Activated CD4-positive, alpha-beta T cell treated with anti-CD3 and anti-CD28 coated beads, Interleukin-2, Interleukin-6, amounts not matched to agents 100 ng/mL and 50 ng/mL, durations not matched to agents 16 hours and 8 hours (primary cell): ENCODE data around the gene SINHCAF.
"Not testable (repeated sequence)": the region's sequence is repeated elsewhere in the genome, so short reads cannot be mapped to it uniquely, and the experiment has no call there.

Experiments used
- DNase-seq: peaks from one replicate; pipeline ENCODE4 v3.0.0-alpha.2; 2020

SINHCAF gene

GRCh38 chr12:31306866-31307265 is 19.1 kb downstream of the SINHCAF start:
- DNase-seq = no peak

GRCh38 chr12:31303466-31303865 is 22.5 kb downstream of the SINHCAF start:
- no peak for DNase-seq

DNA sequence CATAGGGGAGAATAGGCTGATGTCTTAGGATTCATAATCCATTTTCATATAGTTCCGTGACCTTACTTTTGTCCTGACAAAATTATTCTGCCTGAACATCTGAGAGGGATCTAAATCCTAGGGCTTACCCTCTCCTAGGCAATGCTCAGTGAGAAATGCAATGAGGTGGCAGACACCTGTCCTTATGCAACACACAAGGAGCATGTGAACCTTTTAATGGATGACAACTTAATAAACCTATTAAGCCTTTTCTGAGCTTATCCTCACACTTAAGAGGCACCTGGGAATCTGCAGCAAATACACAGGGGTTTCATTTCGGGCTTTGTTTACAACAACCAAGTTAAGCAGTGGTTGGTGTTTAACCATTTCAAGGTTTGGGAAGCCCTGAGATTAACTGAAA is 24.6 kb downstream of the SINHCAF start:
- DNase-seq = no peak

DNA sequence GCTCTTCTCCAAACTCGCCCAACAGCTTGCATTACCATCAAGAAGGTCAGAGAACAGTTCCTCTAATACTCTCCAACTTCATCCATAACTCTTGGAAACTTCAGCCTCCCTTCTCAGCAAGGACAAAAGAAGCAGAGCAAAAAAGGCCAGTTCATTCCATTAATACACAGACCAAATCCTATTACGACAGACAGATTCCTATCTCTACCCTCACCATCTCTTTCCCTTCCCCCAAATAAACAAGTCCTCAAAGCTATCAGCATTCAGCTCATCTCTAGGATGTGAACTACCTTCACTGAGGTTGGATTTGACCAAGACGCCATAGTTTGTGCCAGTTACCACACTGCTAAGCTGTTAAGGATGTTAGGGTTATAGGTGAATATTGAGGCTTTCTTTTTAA is 25.2 kb downstream of the SINHCAF start:
- DNase-seq = no peak

- DNase-seq = no peak
Observed at GRCh38 chr12:31300341-31300740, 25.6 kb downstream of the SINHCAF start.

DNA sequence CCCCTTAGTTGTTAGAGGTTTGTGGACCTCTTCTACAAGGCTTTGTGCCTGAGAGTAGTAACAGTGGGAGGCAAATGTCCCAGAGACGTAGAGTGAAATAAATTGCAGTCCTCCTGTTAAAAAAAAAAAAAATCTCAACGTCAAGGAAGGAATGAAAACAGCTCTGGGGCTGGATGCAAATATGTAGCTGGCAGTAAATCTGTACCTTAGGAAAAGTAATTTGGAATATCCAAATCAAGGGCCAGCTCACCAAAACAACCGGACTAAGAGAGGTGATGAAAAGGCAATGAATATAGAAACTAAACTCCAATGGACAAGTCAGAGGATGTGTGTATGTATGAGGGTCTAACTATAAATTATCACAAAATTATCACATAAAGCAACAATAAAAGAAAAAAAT is 27.0 kb downstream of the SINHCAF start:
- no peak for DNase-seq

DNA sequence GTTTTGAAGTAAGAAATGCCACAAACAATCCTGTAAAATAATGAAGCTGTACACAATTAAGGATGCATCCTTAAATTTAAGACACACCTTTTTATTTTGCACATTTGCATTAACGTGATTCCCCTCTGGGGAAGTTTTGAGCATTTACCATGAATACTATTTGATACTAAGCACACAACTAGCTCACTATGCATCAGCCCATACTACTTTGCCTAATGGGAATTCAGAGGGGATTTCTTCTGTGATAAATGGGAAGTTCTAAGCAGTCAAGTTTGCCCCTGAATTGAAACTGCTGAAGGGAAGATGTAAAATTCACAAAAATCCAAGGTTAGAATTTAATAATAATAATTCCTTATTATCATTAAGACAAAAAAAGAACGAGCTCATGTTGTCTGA is 27.4 kb downstream of the SINHCAF start:
- no peak for DNase-seq

- DNase-seq = no peak
Observed at GRCh38 chr12:31297572-31298514, 28.1 kb downstream of the SINHCAF start.

DNA sequence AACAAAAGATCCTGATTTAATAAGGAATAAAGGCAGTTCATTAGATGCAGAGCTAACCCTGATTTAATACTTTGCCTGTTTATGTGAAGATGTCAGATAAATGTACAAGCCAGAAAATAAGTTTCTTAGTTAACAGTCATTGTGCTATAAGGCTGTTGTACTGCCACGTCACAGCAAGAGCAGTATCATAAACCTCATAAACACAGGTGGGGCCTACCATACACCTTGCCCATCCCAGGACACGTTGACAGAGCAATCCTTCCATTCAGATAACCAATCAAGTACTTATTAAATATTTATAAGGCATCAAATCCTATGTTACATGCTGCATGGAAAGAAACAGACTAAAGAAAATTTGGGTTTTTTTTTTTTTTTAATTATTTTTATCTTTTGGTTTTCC is 36.5 kb downstream of the SINHCAF start:
- DNase-seq = no peak

- DNase-seq = no peak
Observed at GRCh38 chr12:31288381-31288780, 37.6 kb downstream of the SINHCAF start.

- DNase-seq = no peak
Observed at GRCh38 chr12:31280183-31280582, 45.8 kb downstream of the SINHCAF start.

- DNase-seq = no peak
Observed at GRCh38 chr12:31279390-31279924, 46.5 kb downstream of the SINHCAF start.

DNA sequence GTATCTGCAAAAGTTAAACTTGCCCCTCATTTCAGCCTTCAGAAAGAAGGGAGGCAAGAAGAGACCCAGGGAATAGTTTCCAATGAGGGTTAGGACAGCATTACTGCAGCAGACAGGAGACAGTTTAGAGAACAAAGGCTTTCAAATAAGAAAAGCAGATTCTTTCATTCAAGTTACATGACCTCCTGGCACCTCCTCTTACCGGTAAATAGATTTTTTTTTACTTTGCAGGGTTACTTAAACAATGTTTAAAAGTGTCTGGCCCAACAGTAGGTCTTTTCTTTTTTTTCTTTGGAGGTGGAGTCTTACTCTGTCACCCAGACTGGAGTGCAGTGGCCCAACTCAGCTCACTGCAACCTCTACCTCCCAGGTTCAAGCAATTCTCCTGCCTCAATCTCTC is 47.1 kb downstream of the SINHCAF start:
- no peak for DNase-seq

- DNase-seq = no peak
Observed at GRCh38 chr12:31278424-31278823, 47.5 kb downstream of the SINHCAF start.

DNA sequence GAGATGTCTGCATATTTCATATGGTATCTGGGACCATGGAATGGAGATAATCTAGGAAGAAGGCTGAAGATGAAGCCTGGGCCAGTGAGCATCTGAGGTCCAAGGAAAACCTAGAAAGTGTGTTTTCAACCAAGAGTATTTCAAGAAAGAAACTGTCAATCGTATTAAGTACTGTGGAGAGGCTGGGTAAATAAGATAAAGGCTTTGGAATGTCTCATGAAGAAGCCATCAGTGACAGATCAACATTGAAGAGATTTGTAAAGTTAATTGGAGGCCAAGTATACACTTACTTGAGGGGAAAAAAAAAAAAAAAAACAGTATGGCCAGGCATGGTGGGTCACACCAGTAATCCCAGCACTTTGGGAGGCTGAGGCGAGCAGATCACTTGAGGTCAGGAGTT is 48.9 kb downstream of the SINHCAF start:
- DNase-seq = no peak

- DNase-seq = no peak
Observed at GRCh38 chr12:31275491-31275890, 50.5 kb downstream of the SINHCAF start.

DNA sequence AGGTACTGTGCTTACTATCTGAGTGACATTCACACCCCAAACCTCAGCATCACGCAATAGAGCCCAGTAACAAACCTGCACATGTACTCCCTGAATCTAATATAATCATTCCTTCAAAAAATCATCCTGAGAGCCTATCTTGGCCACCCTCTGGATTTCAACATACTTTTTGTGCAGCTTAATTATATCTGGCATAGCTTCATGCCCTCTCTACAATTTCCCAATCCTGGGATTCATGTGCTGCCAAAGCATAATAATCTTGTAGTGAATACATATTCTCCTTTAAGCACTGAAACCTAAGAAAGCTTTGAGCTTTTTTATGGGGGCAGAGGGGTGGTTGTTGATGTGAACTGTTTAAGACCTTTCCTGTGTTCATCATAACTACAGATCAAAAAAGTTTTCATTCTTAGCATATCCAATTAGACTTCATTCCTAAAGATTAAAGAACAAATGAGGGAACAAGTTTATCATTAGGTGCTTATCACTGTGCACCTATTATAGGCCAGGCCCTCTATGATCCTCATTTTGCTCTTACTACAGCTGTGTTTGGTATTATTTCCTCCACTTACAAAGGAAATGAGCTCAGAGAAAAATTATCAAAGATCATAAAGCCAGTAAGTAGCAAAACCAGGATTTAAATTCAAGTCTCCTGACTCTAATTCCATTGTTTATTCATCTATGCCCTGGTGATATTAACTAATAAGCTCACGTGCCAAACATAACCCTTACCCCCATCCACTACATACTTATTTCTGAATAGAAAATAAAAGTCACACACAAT is 51.2 kb downstream of the SINHCAF start:
- DNase-seq = no peak

- DNase-seq = not testable (repeated sequence)
Observed at GRCh38 chr12:31273794-31274193, 52.2 kb downstream of the SINHCAF start.

DNA sequence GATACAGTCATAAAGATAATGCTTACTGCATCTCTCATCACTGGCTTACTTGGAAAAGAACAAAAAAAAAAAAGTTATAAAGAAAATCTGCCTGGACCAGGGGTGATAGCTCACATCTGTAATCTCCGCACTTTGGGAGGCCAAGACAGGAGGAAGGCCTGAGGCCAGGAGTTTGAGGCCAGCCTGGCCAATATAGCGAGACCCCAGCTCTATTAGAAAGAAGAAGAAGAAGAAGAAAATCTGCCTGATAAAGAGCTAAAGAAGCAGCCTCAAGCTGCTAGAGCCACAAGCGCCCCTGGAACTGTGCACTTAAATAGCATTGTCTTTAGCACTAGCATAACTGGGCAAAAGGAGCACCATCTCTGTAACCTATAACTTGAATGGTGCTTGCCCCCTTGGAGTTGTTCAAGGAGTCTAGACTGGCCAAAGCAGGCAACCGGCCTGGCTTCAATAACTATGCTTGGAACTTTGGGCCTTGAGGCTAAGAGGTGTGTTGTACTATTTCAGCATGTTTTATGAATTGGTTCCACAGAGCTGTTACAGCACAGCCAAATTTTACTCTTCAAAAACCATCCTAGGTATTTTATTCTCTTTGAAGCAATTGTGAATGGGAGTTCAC is 53.2 kb downstream of the SINHCAF start:
- no peak for DNase-seq

GRCh38 chr12:31267966-31268365 is 58.0 kb downstream of the SINHCAF start:
- no peak for DNase-seq

DNA sequence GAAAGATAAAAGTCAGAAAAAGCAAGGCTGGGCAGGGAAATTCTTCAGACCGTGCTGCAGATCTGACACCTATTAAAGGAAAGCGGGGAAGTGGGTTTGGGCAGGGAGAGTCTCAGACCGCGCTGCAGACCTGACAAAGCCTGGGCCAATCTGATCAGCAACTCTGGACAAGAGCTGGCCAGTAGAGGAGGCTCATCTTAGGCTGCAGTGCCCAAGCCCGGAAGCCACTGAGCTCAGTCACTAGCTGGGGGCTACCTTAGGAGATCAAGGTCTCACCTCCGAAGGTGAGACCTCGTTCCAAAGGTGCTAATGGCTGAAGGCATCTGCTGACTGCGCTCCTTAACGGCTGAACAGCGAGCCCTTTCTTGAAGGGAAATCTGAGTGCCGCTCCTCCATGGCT is 60.2 kb downstream of the SINHCAF start:
- no peak for DNase-seq

DNA sequence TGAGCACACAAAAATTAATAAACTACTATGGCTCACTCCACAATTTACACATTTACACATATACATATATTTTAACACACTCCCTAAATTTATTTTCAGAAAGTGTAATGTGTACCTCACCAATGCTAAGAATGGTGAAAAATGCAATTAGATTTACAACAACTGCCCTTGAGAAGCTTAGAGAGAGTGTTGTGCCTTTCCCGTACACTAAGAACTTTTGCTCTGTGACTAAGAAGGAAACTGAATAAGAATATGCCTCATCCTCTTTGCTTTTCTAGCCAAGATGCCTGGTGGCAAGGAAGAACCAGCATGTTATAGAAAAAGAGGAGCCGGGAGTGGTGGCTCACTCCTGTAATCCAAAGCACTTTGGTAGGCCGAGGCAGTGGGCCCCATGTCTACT is 62.3 kb downstream of the SINHCAF start:
- peak; percentile 22 for DNase-seq

- no peak for DNase-seq
Observed at GRCh38 chr12:31261744-31262143, 64.2 kb downstream of the SINHCAF start.
